GM13977 (cell line): Measurements from ENCODE around the gene NFKBIE.
A peak's percentile ranks its signal among the peaks of the same experiment; 100 is the strongest.

ENCODE experiments used
- DNase-seq: peaks from one replicate; pipeline ENCODE4 v3.0.0; 2012; ENCODE audit warnings: low spot score
- CTCF ChIP-seq: IDR thresholded peaks from 2 replicates; pipeline ENCODE4 v1.5.1; 2012; ENCODE audit warnings: mild to moderate bottlenecking, control low read depth; ENCODE audit not compliant: insufficient read depth; ENCODE audit errors: extremely low read depth, missing control alignments
- in situ Hi-C: fragments of 300-500 bp; cut with MboI; formaldehyde crosslinking; loops from one replicate; pipeline ENCODE4 v1.12.0; 2022; ENCODE audit warnings: low sequenced_read_pairs, low pct_unique_long_range_greater_than_20kb, mixed read lengths, inconsistent platforms; ENCODE audit not compliant: unreplicated experiment

NFKBIE gene

GRCh38 chr6:44309631-44310030, 44.3 kb upstream of the NFKBIE start:
- TF ChIP-seq CTCF: no peak
- in situ Hi-C loops: no loop called here

GRCh38 chr6:44309092-44309491, 43.7 kb upstream of the NFKBIE start:
- TF ChIP-seq CTCF: no peak
- DNase-seq: peak; percentile 6
- in situ Hi-C loops: no loop called here

More at GRCh38 chr6:44309631-44310030, 44.3 kb upstream of the NFKBIE start:
- peak; percentile 6 for DNase-seq

- in situ Hi-C loops: no loop called here
- TF ChIP-seq CTCF: no peak
- no peak for DNase-seq
These were observed 41.9 kb upstream of the NFKBIE start for GRCh38 chr6:44307217-44307616.

- in situ Hi-C loops: no loop called here
- no peak for TF ChIP-seq CTCF
- DNase-seq: no peak
These were observed 41.4 kb upstream of the NFKBIE start for GRCh38 chr6:44306710-44307109.

GRCh38 chr6:44305200-44305725, 39.9 kb upstream of the NFKBIE start:
- no peak for TF ChIP-seq CTCF
- in situ Hi-C loops: no loop called here
- no peak for DNase-seq

GRCh38 chr6:44304282-44305199, 39.2 kb upstream of the NFKBIE start:
- in situ Hi-C loops: no loop called here
- peak; percentile 73 for DNase-seq
- peak; percentile 75 for TF ChIP-seq CTCF
